Skin of body (tissue), 2 donors: ENCODE measurements around the gene B9D2. TPM values are rescaled to one million over a fixed set of nuclear protein-coding genes. Genes with fewer than 3 reads are reported as not detected.
A peak's percentile ranks its signal among the peaks of the same experiment; 100 is the strongest.
"Not testable (repeated sequence)": the region's sequence is repeated elsewhere in the genome, so short reads cannot be mapped to it uniquely, and the experiment has no call there.

Experiments
- DNase-seq: peaks from one replicate; lab custom pipeline; 2025; lab: John Stamatoyannopoulos, UW
- total RNA-seq: library from RNA; depleted of rRNA; stranded (reverse); fragments of >200 nt; gene quantifications from one replicate; pipeline ENCODE4 v1.2.3, GENCODE V29; 2014

The B9D2 gene, protein sequence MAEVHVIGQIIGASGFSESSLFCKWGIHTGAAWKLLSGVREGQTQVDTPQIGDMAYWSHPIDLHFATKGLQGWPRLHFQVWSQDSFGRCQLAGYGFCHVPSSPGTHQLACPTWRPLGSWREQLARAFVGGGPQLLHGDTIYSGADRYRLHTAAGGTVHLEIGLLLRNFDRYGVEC
- total RNA-seq, result 0.89 TPM

DNA sequence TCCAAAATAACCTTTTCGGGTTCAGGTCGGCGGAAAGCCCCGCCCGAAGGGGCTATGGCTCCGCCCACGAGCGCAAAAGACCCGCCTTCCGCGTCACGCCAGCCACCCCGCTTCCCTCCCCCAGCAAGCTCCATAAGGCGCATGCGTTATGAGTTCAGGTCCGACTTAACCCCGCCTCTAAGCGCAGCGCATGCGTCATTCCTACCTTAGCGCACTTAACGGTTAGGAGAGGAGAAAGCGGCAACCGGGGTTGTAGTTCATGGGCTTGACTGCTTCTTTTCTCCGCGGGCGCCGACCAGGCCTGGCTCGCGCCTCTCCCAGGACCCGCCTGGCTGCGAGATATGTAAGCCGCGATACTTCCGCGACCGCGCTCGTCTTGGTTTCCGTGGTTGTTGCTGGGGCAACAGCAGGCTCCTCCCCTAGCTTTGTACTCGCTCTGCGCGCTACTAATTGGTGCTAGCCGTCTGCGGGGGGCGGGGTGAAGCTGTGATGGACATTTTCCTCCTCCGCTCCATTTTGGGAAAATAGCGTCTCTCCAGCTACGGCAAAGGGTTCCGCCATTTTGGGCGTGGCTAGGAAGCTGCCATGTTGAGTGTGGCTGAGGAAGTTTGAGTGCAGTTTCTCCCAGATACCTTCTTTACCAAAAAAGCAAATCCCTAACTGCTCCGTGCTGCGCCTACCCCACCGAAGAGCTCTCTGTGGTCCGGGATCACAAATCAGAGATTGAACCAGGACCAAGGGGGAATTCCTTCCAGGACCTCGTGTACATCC is at the start of gene B9D2:
Gene B9D2 (minus strand): TSS at position 397 of the 771 bp plus-strand sequence. CDS start 630 bp downstream, outside the sequence.
- DNase-seq, result peak; percentile 99

DNA sequence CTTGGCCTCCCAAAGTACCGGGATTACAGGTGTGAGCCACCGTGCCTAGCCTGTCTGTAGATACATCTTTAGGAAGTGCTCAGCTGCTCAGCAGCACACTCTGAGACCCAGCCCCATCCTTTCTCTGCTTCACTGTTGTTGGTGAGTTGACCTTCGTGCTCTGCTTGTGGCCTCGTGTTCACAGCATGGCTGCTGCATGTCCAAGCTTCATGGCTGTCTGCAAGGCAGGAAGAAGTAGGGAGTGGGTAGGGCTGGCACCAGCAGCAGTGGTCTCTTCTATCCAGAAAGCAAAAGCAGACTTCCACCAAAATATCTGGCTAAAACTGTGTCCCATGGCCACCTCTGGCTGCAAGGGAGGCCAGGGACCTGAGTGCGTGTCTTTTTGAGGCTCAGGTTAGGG is 49.0 kb upstream of the B9D2 start:
- DNase-seq, result no peak

DNA sequence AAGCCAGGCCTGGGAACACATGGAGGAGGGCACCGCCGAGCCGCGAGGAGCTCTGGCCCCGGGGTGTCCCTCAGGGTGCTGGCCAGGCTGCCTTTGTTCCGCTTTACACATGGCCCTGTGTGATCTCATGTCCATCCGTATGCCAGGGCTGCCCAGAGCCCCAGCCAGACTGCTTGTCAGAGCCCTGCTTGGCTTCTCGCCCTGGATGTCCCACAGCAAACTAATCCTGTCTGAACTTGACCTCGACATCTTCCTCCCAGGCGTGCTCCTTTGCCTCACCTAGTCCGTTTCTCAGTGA is 48.0 kb upstream of the B9D2 start:
- DNase-seq, result no peak

DNA sequence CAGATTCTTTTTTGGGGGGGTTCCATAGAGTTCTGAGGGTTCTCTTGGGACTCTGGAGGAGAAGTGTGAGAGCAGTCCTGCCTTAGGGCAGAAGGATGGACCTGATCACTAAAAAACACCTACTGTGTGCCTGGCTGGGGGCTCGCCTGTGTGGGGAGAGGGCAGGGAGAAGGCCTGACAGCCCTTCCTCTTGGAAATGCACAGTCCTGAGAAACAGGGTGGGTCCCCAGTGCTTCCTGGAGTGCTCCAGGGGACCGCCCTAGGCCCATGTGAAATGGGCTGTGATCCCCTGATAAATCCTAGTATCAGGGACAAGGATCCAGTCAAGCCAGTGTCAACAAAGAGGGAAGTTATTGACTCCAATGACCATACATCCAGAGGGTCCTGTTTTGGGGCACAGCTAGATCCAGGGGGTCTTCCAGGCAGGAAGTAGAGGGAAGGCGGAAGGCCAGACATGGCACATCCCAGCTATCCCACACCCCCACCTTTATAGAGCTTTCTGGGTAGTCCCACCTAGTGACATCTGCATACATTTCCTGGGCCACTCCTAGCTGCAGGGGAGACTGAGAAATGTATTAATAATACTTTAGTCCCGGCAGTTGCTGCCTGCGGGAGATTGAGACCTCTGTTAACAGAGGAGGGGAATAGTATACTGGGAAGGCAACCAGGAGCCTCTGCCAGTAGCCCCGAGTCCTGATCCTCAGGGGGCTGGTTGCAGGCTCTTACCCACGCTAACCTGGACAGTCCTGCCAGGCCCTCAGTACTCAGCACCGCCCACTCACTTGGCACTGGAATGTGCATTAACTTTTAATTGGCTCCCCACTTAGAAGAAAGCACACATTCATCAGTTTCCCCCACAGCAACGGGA is 47.4 kb upstream of the B9D2 start:
- DNase-seq, result no peak

DNA sequence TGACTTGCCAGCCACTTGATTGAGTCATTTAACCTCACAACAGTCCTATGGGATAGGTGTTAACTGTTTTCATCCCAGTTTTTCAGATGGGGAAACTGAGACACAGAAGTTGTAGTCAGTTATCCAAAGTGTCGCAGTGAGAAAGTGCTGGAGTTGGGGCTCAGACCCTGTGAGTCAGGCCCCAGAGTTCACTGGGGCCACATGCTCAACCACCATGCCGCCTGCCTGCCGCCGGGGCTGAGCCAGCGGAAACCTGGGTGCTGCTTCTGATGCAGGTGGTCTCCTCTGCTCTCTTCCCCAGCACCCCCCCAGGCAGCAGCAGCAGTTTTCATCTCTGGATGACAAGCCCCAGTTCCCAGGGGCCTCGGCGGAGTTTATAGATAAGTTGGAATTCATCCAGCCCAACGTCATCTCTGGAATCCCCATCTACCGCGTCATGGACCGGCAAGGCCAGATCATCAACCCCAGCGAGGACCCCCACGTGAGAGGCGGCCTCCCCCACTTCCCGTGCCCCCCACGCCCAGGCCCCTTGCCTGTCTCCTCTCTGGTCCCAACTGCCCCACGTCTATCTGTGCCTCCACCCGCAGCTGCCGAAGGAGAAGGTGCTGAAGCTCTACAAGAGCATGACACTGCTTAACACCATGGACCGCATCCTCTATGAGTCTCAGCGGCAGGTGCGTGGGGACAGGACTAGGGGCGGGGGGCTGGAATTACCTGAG is 46.5 kb upstream of the B9D2 start:
- no peak for DNase-seq

DNA sequence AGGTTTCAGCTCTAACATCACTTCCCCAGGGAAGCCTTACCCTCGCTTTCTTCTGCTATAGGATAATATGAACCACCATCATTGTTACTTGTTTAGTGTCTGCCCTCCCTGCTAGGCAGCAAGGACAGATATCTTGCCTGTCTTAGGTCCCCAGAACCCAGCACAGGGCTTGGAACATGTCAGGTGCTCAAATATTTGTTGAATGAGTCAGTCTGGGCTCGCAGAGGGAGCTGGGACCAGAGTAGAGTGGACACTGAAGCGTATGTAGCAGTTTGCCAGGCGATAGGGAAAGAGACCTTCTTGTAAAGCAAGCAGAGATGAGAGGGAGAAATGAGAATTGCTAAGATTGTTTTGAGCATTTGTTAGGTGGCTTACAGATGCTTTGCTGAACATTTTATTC is 45.3 kb upstream of the B9D2 start:
- no peak for DNase-seq

DNA sequence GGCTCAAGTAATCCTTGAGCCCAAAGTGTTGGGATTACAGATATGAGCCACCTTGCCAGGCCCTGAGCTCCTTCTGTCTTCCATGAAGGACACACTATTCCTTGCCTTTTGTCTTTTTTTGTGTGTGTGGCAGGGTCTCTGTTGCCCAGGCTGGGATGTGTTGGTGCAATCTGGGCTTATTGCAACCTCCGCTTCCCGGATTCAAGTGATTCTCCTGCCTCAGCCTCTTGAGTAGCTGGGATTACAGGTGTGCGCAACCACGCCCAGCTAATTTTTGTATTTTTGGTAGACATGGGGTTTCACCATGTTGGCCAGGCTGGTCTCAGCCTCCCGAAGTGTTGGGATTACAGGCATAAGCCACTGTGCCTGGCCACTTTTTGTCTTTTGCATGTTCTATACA is 44.9 kb upstream of the B9D2 start:
- not testable (repeated sequence) for DNase-seq

DNA sequence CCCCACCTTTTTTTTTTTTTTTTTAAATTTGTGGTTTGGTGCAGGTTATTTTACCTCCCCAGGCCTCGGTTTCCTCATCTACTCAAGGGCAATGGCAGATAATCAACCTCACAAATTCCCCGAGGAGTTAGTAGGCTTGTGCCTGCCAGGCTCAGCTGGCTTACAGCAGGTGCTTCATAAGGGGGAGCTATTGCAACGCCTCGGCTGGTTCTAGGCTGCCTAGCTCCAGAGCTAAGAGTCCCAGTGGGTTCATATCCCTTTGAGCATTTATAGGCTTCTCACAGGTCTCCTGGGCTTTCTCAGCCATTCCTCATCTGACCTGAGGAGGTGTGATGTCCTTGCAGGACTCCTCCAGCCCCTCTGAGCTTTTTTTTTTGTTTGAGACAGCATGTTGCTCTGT is 44.3 kb upstream of the B9D2 start:
- DNase-seq, result no peak

DNA sequence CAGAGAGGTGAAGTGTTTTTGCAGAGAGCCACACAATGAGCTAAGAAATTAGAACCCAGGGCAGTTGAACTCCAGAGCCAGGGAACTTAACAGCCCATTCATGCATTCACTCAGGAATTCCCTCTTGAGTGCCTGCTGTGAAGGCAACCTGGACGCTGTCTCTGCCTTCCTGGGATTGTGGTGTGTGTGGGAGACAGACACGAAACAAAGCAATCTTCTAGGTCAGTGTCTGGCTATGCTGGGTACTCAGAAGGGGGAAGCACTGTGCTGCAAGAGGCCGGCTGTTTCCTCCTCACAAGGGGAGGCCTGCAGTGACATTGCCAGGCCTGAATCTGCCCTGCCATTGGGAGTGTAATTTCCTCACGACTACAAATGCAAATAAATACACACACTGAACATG is 43.3 kb upstream of the B9D2 start:
- DNase-seq, result no peak

DNA sequence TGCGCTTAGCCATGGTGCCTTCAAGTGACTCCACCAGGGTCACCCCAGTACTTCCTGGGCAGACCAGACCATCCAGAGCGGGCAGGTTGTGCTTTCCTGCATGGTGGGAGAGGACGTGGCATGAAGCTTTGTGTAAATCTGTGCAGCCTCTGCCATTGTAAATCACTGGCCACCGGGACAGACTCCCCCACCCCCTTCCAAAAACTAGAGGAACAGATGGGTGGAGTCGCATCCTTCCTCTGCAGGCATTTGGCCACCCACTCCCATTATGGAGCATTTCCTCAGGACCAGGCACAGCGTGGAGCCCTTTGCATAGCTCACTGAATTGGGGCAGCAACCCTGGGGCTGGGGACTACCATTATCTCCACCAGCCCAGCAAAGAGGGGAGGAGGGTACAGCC is 41.8 kb upstream of the B9D2 start:
- no peak for DNase-seq

DNA sequence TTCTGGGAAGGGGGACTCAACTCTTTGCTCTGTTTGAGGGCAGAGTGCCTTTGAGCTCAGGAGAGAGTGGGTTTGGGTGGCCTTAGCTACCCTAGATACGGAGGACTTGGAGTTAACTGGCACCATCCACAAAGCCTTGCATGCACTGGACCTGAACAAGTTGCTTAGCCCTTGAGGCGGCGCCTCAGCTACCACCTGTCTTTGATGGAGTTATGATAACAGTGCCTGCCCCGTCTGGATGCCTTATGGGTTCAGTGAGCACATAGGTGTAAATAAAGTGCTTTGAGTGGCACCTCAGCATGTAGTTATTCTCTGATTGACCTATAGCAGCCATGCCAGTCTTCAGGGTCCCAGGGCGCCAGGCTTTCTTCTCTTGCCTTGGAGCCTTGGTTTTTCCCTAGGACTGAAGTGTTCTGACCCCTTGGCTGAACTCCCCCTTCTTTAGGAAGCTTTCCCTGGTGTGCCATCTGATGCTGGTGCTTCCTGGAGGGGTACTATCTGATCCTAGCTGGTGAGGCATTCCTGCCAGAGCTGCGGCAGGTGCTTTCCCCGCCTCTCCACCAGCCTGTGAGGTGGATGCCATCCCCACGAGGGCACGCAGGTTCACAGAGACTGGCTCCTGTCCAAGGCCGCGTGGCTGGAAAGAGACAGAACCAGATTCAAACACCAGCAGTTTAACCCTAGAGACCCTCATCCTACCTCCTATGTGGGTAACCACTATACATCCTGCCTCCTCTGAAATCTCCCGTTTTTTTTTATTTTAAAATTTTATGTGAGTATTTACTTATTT is 39.4 kb upstream of the B9D2 start:
- DNase-seq, result no peak

DNA sequence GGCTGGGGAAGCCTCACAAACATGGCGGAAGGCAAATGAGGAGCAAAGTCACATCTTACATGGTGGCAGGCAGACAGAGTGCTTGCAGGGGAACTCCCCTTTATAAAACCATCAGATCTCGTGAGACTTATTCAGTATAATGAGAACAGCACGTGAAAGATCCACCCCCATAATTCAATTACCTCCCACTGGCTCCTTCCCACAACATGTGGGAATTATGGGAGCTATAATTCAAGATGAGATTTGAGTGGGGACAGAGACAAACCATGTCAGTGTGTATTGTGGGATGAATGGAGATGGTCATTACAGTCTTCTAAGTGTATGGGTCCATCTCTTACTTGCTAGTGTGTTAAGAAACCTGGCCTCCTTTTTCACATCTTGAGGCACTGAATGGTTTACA is 38.1 kb upstream of the B9D2 start:
- DNase-seq, result no peak

DNA sequence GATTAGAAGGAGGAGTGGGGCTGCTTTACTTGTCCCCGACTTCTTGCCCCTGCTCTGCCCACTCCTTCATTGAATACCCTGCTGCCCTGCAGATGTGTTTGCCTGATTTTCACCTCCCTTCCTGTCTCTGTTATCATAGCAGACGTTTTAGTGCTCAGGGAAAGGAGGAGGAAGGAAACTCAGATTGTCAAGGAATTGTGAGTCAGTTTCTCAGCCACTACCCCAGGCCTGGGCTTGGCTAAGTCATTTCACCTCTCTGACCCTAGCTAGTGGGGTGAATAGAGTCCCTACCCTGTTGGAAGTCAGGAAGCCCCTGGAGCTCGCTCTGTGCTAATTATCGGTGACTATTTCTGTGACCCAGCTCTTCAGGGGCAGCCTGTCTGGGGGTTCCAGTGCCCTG is 37.5 kb upstream of the B9D2 start:
- DNase-seq, result no peak

DNA sequence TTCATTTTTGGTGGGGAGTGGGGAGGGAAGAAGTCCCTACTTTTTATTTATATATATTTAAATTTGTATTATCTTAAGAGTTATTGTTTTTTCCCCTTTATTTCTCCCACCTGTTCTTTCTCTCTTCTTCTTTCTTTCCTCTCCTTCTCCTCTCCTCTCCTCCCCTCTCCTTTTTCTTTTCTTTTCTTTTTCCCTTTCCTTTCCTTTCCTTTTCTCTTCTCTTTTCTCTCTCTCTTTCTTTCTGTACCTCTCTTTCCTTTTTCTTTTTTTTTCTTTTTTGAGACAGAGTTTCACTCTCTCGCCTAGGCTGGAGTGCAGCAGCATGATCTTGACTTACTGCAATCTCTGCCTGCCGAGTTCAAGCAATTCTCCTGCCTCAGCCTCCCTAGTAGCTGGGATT is 35.6 kb upstream of the B9D2 start:
- no peak for DNase-seq

DNA sequence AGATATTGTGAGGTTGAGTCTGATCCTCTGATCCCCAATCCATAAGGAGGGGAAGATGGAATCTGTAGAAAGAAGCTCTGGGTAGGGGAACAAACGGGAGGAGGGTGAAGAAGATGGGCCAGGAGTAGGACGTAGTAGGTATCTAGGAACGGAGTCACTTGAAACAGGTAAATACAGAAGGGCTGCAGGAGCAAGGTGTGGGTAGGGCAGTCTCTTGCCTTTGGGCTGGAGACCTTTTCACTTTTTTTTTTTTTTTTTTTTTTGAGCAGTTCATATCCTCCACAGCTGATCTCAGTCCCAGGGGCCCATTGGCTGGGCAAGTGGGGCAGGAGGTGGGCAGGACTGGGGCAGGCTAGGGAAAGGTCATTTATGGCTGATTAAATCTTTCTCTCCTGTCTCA is 35.1 kb upstream of the B9D2 start:
- DNase-seq, result no peak

DNA sequence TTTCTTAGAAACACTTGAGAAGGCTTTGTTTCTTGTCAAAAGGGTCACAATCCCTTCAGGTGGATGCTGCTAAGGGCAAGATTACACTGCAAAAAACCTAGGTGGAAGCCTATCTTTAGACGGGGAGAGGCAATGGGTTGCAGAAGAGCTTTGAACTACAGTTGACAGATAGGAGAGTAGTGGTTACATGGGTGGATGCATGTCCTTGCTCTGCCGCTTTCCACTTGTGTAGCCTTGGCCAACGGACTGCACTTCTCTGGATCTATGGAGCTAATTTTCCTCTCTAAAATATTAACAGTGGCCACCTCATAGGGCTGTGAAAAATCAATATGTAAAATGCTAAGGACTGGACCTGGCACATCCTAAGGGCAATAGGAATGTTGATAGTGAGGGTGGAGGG is 34.6 kb upstream of the B9D2 start:
- DNase-seq, result no peak

DNA sequence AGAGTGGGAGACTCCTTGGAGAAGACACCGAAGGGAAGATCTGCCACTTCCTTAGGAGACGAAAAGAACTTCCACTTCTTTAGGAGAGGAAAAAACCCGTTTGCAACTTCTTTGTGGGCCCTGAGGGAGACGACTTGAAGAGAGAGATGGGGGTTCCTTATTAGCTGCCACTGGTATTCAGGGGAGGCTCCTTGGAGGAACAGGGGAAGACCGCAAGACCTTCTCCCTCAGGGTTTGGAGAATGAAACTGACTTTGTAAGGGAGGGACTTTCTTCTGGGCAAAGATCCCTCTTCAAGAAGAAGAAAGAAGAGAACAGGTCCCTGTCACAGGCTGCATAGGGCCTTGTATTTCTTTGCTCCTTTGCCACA is 34.1 kb upstream of the B9D2 start:
- DNase-seq, result no peak

DNA sequence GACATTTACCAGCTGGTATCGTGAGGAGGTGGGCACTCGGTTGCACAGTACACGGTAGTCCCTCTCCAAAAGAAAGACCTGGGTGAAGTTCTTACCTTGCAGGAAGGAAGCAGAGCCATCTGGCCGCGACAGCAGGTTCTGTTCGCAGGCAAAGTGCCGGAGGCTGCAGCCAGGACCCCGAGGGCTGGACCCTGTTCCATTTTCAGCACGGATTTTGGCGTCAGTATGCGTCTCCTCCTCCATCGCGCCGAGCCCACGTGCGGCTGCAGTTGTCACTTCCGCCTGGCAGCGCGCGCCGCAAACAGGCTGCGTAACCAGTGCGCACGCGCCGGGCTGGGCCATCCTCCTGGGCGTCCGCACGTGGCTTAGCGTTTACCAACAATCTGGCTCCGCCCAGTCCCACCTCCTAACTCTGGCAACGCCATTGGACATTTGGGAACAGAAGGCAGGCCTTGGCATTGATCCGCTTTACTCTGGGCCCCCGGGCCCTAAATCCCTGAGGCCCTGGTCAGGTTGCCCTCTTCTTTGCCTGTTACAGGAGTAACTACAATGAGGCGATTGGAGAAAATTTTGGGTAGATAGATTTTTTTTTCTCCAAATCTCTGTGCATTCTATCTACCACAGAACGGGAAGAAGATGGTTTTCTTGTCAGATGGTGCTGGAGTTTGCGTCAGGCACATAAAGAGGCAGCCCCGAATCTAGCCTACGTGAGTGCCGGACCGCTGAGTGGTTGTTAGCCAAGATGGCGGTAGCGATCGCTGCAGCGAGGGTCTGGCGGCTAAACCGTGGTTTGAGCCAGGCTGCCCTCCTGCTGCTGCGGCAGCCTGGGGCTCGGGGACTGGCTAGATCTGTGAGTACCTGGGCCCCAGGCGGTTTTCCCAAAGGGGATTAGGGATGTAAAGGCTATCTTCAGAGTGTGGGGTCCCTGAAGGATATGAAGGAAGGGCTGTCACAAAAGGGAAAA is 33.4 kb upstream of the B9D2 start, which contains the start of the genes BCKDHA and EXOSC5:
Gene BCKDHA (plus strand): TSS at position 733 of the 964 bp plus-strand sequence. CDS start 10 bp downstream, at position 743.
Gene EXOSC5 (minus strand): TSS at position 274 of the 964 bp plus-strand sequence. CDS start 31 bp downstream, at position 243.
- DNase-seq, result peak; percentile 99

DNA sequence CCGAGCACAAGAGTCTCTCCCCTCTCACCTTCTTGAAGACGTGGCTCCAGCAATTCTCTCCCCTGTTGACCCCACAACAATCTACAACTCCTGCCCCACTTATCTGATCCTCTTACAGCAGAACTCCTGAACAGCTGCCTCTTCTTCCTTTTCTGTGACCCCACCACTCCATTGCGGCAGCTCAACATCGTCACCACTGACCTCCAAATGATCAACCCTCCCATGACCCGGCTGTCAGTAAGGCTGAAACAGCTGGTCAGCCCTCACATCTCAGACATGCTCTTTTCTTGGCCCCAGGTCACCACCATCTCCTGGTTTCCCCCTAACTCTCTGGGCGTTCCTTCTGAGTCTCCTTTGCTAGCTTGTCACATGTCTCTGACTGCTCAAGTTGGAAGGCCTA is 31.4 kb upstream of the B9D2 start:
- no peak for DNase-seq

DNA sequence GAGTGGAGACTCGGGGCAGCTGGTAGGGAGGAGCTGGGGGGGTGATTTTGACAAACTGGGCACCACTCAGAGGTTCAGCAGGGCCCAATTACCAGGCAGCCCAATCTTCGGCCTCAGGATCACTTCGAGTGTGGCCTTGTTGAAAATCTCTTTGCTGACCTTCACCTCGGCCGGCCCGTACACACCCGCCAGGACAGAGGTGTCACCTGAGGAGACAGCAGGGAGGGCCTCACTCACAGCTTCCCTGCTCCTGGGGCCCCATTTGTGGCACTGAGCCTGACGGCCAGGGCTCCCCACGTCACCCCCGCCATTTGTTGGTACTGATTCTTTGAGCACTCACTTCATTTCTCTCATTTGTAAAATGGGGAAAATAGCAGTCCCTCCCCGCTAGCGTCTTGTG is 28.8 kb upstream of the B9D2 start:
- DNase-seq, result no peak
